GM12878 (cell line): ENCODE measurements around the gene AFF2. TPM values are rescaled to one million over a fixed set of nuclear protein-coding genes. Genes with fewer than 3 reads are reported as not detected.

Experiments
- ATAC-seq: fragments of 200-7000 bp; cut with Tn5 transposase; 3 replicates; pipeline ENCODE4 v1.9.1; 2020; ENCODE audit warnings: mild to moderate bottlenecking, moderate library complexity
- BruUV-seq: library from RNA; stranded (reverse); fragments of 400-500 nt; replicated peaks from 2 replicates; lab custom pipeline; 2021; lab: Mats Ljungman, UMichigan
- CTCF ChIA-PET: fragments of 300-600 bp; sonication (Branson Sonifier 250); formaldehyde crosslinking; extraction: SDS; loops from one replicate; lab custom pipeline; 2021; ENCODE audit warnings: inconsistent platforms; lab: Yijun Ruan, JAX
- POLR2A ChIA-PET: fragments of 350-600 bp; formaldehyde crosslinking; extraction: SDS; loops from one replicate; lab custom pipeline; 2021; ENCODE audit warnings: inconsistent platforms; lab: Charles Lee
- RAD21 ChIA-PET: fragments of 300-600 bp; sonication (Branson Sonifier 250); formaldehyde crosslinking; loops from one replicate; lab custom pipeline; 2023; ENCODE audit warnings: antibody characterized with exemption; ENCODE audit not compliant: unreplicated experiment; lab: Charles Lee
- SMC1A ChIA-PET: fragments of 300-600 bp; sonication (Branson Sonifier 250); formaldehyde crosslinking; loops from one replicate; lab custom pipeline; 2023; ENCODE audit not compliant: unreplicated experiment, uncharacterized antibody; lab: Charles Lee
- DNase-seq: peaks from one replicate; pipeline ENCODE4 v3.0.0-alpha.2; 2011; ENCODE audit warnings: low read depth, low spot score
- FAIRE-seq: peaks from 3 replicates; lab custom pipeline; 2011; peaks lifted over from hg19 to GRCh38; lab: Jason Lieb, UNC
- H2AFZ ChIP-seq: 2 replicates; pipeline ENCODE4 v1.6.0; 2011; ENCODE audit warnings: low read depth, low read length, control low read depth; ENCODE audit not compliant: control insufficient read depth
- H3K27ac ChIP-seq: 2 replicates; pipeline ENCODE4 v1.5.1; 2011; ENCODE audit warnings: control low read depth; ENCODE audit not compliant: control insufficient read depth, insufficient read depth
- H3K27me3 ChIP-seq, 2 experiments: replicated peaks in 1 of 2; 2 replicates each; pipeline versions ENCODE4 v1.6.0 to v1.6.1; 2011; ENCODE audit warnings: low read length in 1 of 2; ENCODE audit not compliant: control insufficient read depth in 2 of 2, insufficient read depth in 2 of 2
- H3K36me3 ChIP-seq, 2 experiments: 2 replicates each; pipeline ENCODE4 v1.5.1; 2011; ENCODE audit warnings: low read length in 1 of 2; ENCODE audit not compliant: control insufficient read depth in 2 of 2, insufficient read depth in 2 of 2
- H3K4me1 ChIP-seq: 2 replicates; pipeline ENCODE4 v1.6.1; 2011; ENCODE audit warnings: mild to moderate bottlenecking, low read length, moderate library complexity, mixed read lengths; ENCODE audit not compliant: control insufficient read depth, insufficient read depth
- H3K4me2 ChIP-seq: 2 replicates; pipeline ENCODE4 v1.6.0; 2011; ENCODE audit warnings: control low read depth; ENCODE audit not compliant: control insufficient read depth, insufficient read depth
- H3K4me3 ChIP-seq: fragments of 200-600 bp; sonication (generic); 2 replicates; pipeline ENCODE4 v1.5.1; 2016
- H3K79me2 ChIP-seq: 2 replicates; pipeline ENCODE4 v1.6.0; 2011; ENCODE audit warnings: low read length; ENCODE audit not compliant: control insufficient read depth, insufficient read depth
- H3K9ac ChIP-seq: 2 replicates; pipeline ENCODE4 v1.8.0; 2011; ENCODE audit warnings: low read length, control low read depth, mixed read lengths; ENCODE audit not compliant: control insufficient read depth, insufficient read depth
- H3K9me3 ChIP-seq: replicated peaks from 3 replicates; pipeline ENCODE4 v1.5.1; 2011; ENCODE audit warnings: mild to moderate bottlenecking, low read length; ENCODE audit not compliant: control insufficient read depth, insufficient read depth
- H4K20me1 ChIP-seq: 2 replicates; pipeline ENCODE4 v1.6.0; 2011; ENCODE audit not compliant: control insufficient read depth, insufficient read depth
- CBX3 ChIP-seq: fragments of 200-600 bp; sonication (generic); IDR thresholded peaks from 2 replicates; pipeline ENCODE4 v1.6.1; 2016; ENCODE audit warnings: low read depth, borderline replicate concordance
- CREM ChIP-seq: IDR thresholded peaks from 2 replicates; pipeline ENCODE4 v1.6.1; 2014; ENCODE audit warnings: antibody characterized with exemption, low read depth
- EGR1 ChIP-seq, 2 experiments: IDR thresholded peaks; 1 replicate in 1 of 2; 2 replicates in 1 of 2; pipeline ENCODE4 v1.6.1; 2011 to 2012; ENCODE audit warnings: low read depth in 2 of 2, low read length in 2 of 2, borderline replicate concordance in 1 of 2, mild to moderate bottlenecking in 1 of 2, moderate library complexity in 1 of 2
- ESRRA ChIP-seq: IDR thresholded peaks from 2 replicates; pipeline ENCODE4 v1.6.1; 2012; ENCODE audit warnings: mild to moderate bottlenecking, low read length, improper control_type of control experiment
- FOXM1 ChIP-seq: IDR thresholded peaks from 2 replicates; pipeline ENCODE4 v1.6.1; 2012; ENCODE audit warnings: low read depth, mild to moderate bottlenecking, inconsistent platforms, low read length, moderate library complexity
- IKZF2 ChIP-seq, 2 experiments: fragments of 450-650 bp; IDR thresholded peaks; 2 replicates each; pipeline ENCODE4 v1.6.1; 2017; ENCODE audit warnings: mild to moderate bottlenecking in 2 of 2, moderate library complexity in 2 of 2
- KAT2A ChIP-seq: conservative IDR thresholded peaks from 2 replicates; pipeline ENCODE4 v1.6.1; 2011; ENCODE audit warnings: low read depth, low read length; ENCODE audit not compliant: control insufficient read depth
- MEF2A ChIP-seq: IDR thresholded peaks from 2 replicates; pipeline ENCODE4 v1.6.1; 2011; ENCODE audit warnings: low read depth, mild to moderate bottlenecking, low read length, moderate library complexity; ENCODE audit not compliant: insufficient read depth
- PAX8 ChIP-seq: fragments of 450-650 bp; IDR thresholded peaks from 2 replicates; pipeline ENCODE4 v1.6.1; 2017; ENCODE audit warnings: mild to moderate bottlenecking, moderate library complexity
- POLR2A ChIP-seq: IDR thresholded peaks from 2 replicates; pipeline ENCODE4 v1.6.1; 2011; ENCODE audit warnings: low read depth, mild to moderate bottlenecking, low read length
- RB1 ChIP-seq: fragments of 450-650 bp; formaldehyde crosslinking; IDR thresholded peaks from 2 replicates; pipeline ENCODE4 v1.6.1; 2017; ENCODE audit warnings: mild to moderate bottlenecking, borderline replicate concordance
- RBBP5 ChIP-seq: fragments of 200-600 bp; sonication (generic); conservative IDR thresholded peaks from 2 replicates; pipeline ENCODE4 v1.6.1; 2016
- RFX5 ChIP-seq: IDR thresholded peaks from 2 replicates; pipeline ENCODE4 v1.6.1; 2011; ENCODE audit warnings: low read depth, low read length, improper control_type of control experiment
- SMC3 ChIP-seq: IDR thresholded peaks from 2 replicates; pipeline ENCODE4 v1.6.1; 2011; ENCODE audit warnings: low read length, improper control_type of control experiment, borderline replicate concordance
- SREBF2 ChIP-seq: IDR thresholded peaks from 2 replicates; pipeline ENCODE4 v1.6.1; 2012; ENCODE audit warnings: mild to moderate bottlenecking, low read length
- ZNF24 ChIP-seq: fragments of 450-650 bp; IDR thresholded peaks from 2 replicates; pipeline ENCODE4 v1.6.1; 2017; ENCODE audit warnings: antibody characterized with exemption, mild to moderate bottlenecking
- ZNF622 ChIP-seq: fragments of 450-650 bp; IDR thresholded peaks from 2 replicates; pipeline ENCODE4 v1.6.1; 2017; ENCODE audit warnings: mild to moderate bottlenecking, inconsistent platforms
- WGBS: methylation state at CpG from one replicate; pipeline ENCODE4 v1.1.6; 2016; ENCODE audit warnings: low lambda C conversion rate; ENCODE audit not compliant: insufficient replicate concordance, insufficient coverage; ENCODE audit errors: missing lambda C conversion rate; 5-methylcytosine and 5-hydroxymethylcytosine counted together
- in situ Hi-C: fragments of 300-500 bp; cut with MboI; formaldehyde crosslinking; loops from 9 replicates; pipeline ENCODE4 v1.14.3; 2018; ENCODE audit warnings: mixed read lengths
- intact Hi-C: fragments of 100-400 bp; cut with micrococcal nuclease; formaldehyde crosslinking; loops from one replicate; pipeline ENCODE4 v1.14.2; 2022; ENCODE audit not compliant: unreplicated experiment
- polyA plus RNA-seq, 11 experiments: library from polyadenylated mRNA; depleted of rRNA in 4 of 11; unstranded in 6 of 11; stranded (reverse) in 5 of 11; fragments of >200 nt; fragmentation: Nextera tagmentation in 4 of 11; fragmentation: Illumina TruSeq in 1 of 11; extraction: Ambion mirVana in 4 of 11; extraction: Trizol in 1 of 11; gene quantifications; 1 replicate in 1 of 11; 2 replicates in 10 of 11; pipeline versions ENCODE4 v1.2.1 to v1.2.3, GENCODE V29; 2011 to 2016; ENCODE audit warnings: inconsistent platforms in 2 of 11, missing spikeins in 2 of 11, low read depth in 1 of 11
- total RNA-seq, 4 experiments: library from RNA; depleted of rRNA in 3 of 4; stranded (reverse); fragments of >200 nt in 3 of 4; fragmentation: Illumina TruSeq in 1 of 4; extraction: Trizol in 1 of 4; gene quantifications; 2 replicates each; pipeline versions ENCODE4 v1.2.1 to v1.2.3, GENCODE V29; 2013 to 2021

AFF2 gene
- total and polyA plus RNA-seq, 10 of the 15 experiments (the other 5 are each of a cell fraction or from before 2014, with no cell fraction given): under 0.01 to 0.03 TPM; not detected in 8

DNA sequence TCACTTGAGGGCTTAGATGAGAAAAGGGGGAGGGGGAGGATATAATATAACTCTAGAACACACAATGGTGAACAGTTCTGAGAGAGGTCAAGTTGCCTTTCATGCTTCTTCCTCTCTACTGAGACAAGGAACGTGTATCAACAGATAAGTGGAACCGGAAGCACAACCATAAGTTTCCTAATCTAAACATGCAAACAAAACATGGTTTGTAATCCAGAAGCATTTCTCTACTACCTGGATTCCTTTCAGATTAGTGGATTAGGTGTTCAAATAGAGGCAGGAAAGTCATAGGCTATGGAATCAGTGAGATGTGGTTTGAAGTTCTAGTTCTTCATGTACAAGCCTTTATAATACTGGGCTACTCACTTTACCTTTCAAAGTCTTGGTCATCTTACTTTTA lies 544.1 kb downstream of the AFF2 start:
- in situ Hi-C loops (no loop called here), intact Hi-C loops (no loop called here)
- Histone ChIP-seq H3K9ac (no peak overlapping the region), H3K27ac (no peak overlapping the region), H3K4me1 (no peaks in the 10 kb centered on the region), H3K79me2 (no peaks in the 10 kb centered on the region), H3K36me3 (no peaks in the 10 kb centered on the region), H2AFZ (no peak overlapping the region), H4K20me1 (no peaks in the 10 kb centered on the region), H3K9me3 (no peaks in the 10 kb centered on the region), H3K4me3 (no peak overlapping the region), H3K4me2 (no peak overlapping the region), H3K27me3 (no peaks in the 10 kb centered on the region)
- ChIA-PET POLR2A (no interaction called here), RAD21 (no interaction called here), CTCF (no interaction called here), SMC1A (interaction anchor here (1.1 kb wide), 1 partner anchor 8 kb away, joined by 3 read pairs; no protein-coding TSS in a partner anchor)
- TF ChIP-seq CREM (no peak), ESRRA (no peak), SMC3 (no peak), IKZF2 (IDR thresholded peaks at IDR 0.05) (no peak), KAT2A (no peak), FOXM1 (no peak), RB1 (no peak), PAX8 (no peak), ZNF622 (no peak), MEF2A (no peak), RFX5 (no peak), CBX3 (no peak), RBBP5 (no peak), POLR2A (no peak), EGR1 (IDR thresholded peaks at IDR 0.05; ENCODE audit: borderline replicate concordance in 1 of 2, low read depth in 2 of 2, low read length in 2 of 2) (no peak), SREBF2 (no peak), ZNF24 (no peak)
- no peak for FAIRE-seq
- no peak for DNase-seq
- BruUV-seq: no TSS peak
- no peak for ATAC-seq
- WGBS: 72% methylated on average over 2 of the region's 2 CpGs
